Right atrium auricular region (tissue), 2 donors: ENCODE data around the gene CD38. TPM values are rescaled to one million over a fixed set of nuclear protein-coding genes. Genes with fewer than 3 reads are reported as not detected.

Experiments
- DNase-seq: peaks from one replicate; pipeline ENCODE4 v3.0.0-alpha.2; 2019; ENCODE audit warnings: low spot score
- H3K27ac ChIP-seq, 2 donors: fragments of 200-600 bp; sonication (generic); 1 replicate in 1 of 2; 2 replicates in 1 of 2; pipeline ENCODE4 v1.5.1; 2016 to 2019
- H3K27me3 ChIP-seq, 2 donors: fragments of 200-600 bp; sonication (generic); one replicate each; pipeline versions ENCODE4 v1.5.1 to v1.6.0; 2017 to 2019
- H3K36me3 ChIP-seq: fragments of 200-600 bp; sonication (generic); one replicate; pipeline ENCODE4 v1.5.1; 2016
- H3K4me1 ChIP-seq, 2 donors: fragments of 200-600 bp; sonication (generic); one replicate each; pipeline versions ENCODE4 v1.5.1 to v1.6.0; 2017 to 2019
- H3K4me3 ChIP-seq, 2 donors: fragments of 200-600 bp; sonication (generic); 1 replicate in 1 of 2; 2 replicates in 1 of 2; pipeline ENCODE4 v1.5.1; 2017 to 2019; ENCODE audit warnings: mild to moderate bottlenecking in 1 of 2, moderate library complexity in 1 of 2
- H3K9me3 ChIP-seq, 2 donors: fragments of 200-600 bp; sonication (generic); one replicate each; pipeline ENCODE4 v1.5.1; 2019
- CTCF ChIP-seq, 2 donors: fragments of 200-600 bp; sonication (generic); IDR thresholded peaks; one replicate each; pipeline ENCODE4 v1.5.1; 2019; ENCODE audit warnings: antibody characterized with exemption in 2 of 2
- total RNA-seq, 2 donors: library from RNA; depleted of rRNA; stranded (reverse); fragments of >200 nt; gene quantifications; one replicate each; pipeline ENCODE4 v1.1.0, GENCODE V29; 2016

Gene CD38
- total RNA-seq, 2 donors from 2014 or later, result 3.1 to 4.9 TPM

- DNase-seq, result no peak
- Histone ChIP-seq H3K9me3 (no peaks in the 10 kb centered on the region), H3K4me3 (no peak overlapping the region), H3K27ac (no peak overlapping the region), H3K4me1 (no peaks in the 10 kb centered on the region), H3K27me3 (no peaks in the 10 kb centered on the region), H3K36me3 (no peaks in the 10 kb centered on the region)
- no peak for TF ChIP-seq CTCF (IDR thresholded peaks at IDR 0.05)
Measured at GRCh38 chr4:15899511-15899910, 121.4 kb downstream of the CD38 start.

- Histone ChIP-seq H3K27me3 (no peaks in the 10 kb centered on the region), H3K4me1 (no peaks in the 10 kb centered on the region), H3K27ac (no peak overlapping the region), H3K9me3 (no peaks in the 10 kb centered on the region), H3K4me3 (no peak overlapping the region), H3K36me3 (no peaks in the 10 kb centered on the region)
- DNase-seq, result no peak
- TF ChIP-seq CTCF (IDR thresholded peaks at IDR 0.05), result no peak
Measured at GRCh38 chr4:15901007-15901406, 122.9 kb downstream of the CD38 start.

DNA sequence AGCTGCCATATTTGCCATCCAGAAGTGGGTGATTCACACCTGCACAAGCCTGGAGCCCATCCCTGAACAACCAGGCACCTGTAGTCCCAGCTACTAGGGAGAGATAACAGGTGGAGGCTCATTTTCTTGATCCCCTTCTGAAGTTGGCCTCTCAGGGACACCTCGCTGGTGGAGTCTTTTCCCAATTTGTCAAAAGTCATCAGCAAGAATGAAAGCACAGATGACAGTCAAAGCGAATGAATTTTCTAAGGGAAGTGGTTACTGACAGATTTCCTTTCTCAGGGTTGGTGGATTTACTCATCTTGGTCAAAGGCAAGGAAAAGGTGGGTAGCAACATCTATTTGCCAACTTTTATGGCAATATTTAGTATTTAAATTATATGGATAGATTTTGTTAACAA is 123.9 kb downstream of the CD38 start:
- H3K4me3 ChIP-seq, result no peak overlapping the region
- H3K27me3 ChIP-seq, result no peaks in the 10 kb centered on the region
- no peak overlapping the region for H3K27ac ChIP-seq
- no peaks in the 10 kb centered on the region for H3K9me3 ChIP-seq
- no peaks in the 10 kb centered on the region for H3K4me1 ChIP-seq
- TF ChIP-seq CTCF (IDR thresholded peaks at IDR 0.05), result no peak
- no peak for DNase-seq
- no peaks in the 10 kb centered on the region for H3K36me3 ChIP-seq

DNA sequence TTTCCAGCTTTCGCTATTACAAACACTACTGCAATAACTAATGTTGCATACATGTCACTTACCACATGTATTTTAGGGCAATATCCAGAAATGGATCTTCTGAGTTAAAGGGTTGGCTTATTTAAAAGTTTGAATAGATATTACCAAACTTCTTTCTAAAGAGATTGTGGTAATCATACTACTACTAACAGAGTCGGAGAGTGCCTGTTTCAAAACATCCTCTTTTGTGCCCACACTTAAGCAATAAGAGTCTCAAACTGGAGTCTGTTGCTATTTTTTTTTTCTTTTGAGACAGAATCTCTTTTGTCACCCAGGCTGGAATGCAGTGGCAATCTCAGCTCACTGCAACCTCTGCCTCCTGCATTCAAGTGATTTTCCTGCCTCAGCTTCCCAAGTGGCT is 124.6 kb downstream of the CD38 start:
- Histone ChIP-seq H3K27me3 (no peaks in the 10 kb centered on the region), H3K9me3 (no peaks in the 10 kb centered on the region), H3K27ac (no peak overlapping the region), H3K36me3 (no peaks in the 10 kb centered on the region), H3K4me3 (no peak overlapping the region), H3K4me1 (no peaks in the 10 kb centered on the region)
- no peak for TF ChIP-seq CTCF (IDR thresholded peaks at IDR 0.05)
- DNase-seq, result no peak

Other genes starting within 250 kb of the CD38 start
- 10 to 100 TPM; 81.0 to 83.1 TPM for gene FBXL5, start 123.0 kb upstream of the CD38 start, total RNA-seq
- gene FAM200B, start 96.5 kb upstream of the CD38 start, total RNA-seq, result 10 to 100 TPM; 41.4 to 57.4 TPM
- 10 to 100 TPM in 1 of 2 donors, 1 to 10 TPM in 1; 9.5 to 10.2 TPM for gene BST1, start 75.3 kb upstream of the CD38 start, total RNA-seq
- under 1 TPM in 1 of 2 donors, not detected in 1; 0.94 TPM for gene FGFBP1, start 160.4 kb downstream of the CD38 start, total RNA-seq
- 10 to 100 TPM in 1 of 2 donors, 1 to 10 TPM in 1; 4.8 to 10.7 TPM for gene FGFBP2, start 184.8 kb downstream of the CD38 start, total RNA-seq